IPS-NIHi7 (cell line): ENCODE data around the gene SHISA8.

Experiments used
- DNase-seq: peaks from one replicate; pipeline ENCODE4 v3.0.0; 2012; ENCODE audit warnings: mixed read lengths; ENCODE audit errors: extremely low spot score

Gene SHISA8

GRCh38 chr22:41913842-41914534, 886 bp downstream of the SHISA8 start:
- peak; percentile 60 for DNase-seq

GRCh38 chr22:41913040-41913719, 1.7 kb downstream of the SHISA8 start:
- no peak for DNase-seq

- no peak for DNase-seq
These were observed 2.4 kb downstream of the SHISA8 start for GRCh38 chr22:41912338-41913039.

GRCh38 chr22:41911001-41911611, 3.8 kb downstream of the SHISA8 start:
- DNase-seq: no peak

GRCh38 chr22:41910050-41911000, 4.5 kb downstream of the SHISA8 start:
- peak; percentile 88 for DNase-seq

- peak; percentile 43 for DNase-seq
These were observed 5.4 kb downstream of the SHISA8 start for GRCh38 chr22:41909310-41910049.

GRCh38 chr22:41908411-41909309, 6.2 kb downstream of the SHISA8 start:
- DNase-seq: peak; percentile 51

- DNase-seq: no peak
These were observed 7.2 kb downstream of the SHISA8 start for GRCh38 chr22:41907436-41908401.

- DNase-seq: no peak
These were observed 8.1 kb downstream of the SHISA8 start for GRCh38 chr22:41906822-41907221.

- no peak for DNase-seq
These were observed 9.3 kb downstream of the SHISA8 start for GRCh38 chr22:41905411-41906202.

- DNase-seq: no peak
These were observed 10.1 kb downstream of the SHISA8 start for GRCh38 chr22:41904450-41905410.

- no peak for DNase-seq
These were observed 11.9 kb downstream of the SHISA8 start for GRCh38 chr22:41902932-41903421.

GRCh38 chr22:41902016-41902415, 12.9 kb downstream of the SHISA8 start:
- no peak for DNase-seq

- DNase-seq: no peak
These were observed 14.1 kb downstream of the SHISA8 start for GRCh38 chr22:41900652-41901312.

- no peak for DNase-seq
These were observed 14.8 kb downstream of the SHISA8 start for GRCh38 chr22:41899992-41900651.
